GM21515 (cell line): ENCODE data around the gene SBNO2.

Experiments
- ATAC-seq: cut with Tn5 transposase; IDR thresholded peaks from one replicate; pipeline ENCODE4 v1.9.1; 2021; ENCODE audit not compliant: unreplicated experiment

The SBNO2 gene

DNA sequence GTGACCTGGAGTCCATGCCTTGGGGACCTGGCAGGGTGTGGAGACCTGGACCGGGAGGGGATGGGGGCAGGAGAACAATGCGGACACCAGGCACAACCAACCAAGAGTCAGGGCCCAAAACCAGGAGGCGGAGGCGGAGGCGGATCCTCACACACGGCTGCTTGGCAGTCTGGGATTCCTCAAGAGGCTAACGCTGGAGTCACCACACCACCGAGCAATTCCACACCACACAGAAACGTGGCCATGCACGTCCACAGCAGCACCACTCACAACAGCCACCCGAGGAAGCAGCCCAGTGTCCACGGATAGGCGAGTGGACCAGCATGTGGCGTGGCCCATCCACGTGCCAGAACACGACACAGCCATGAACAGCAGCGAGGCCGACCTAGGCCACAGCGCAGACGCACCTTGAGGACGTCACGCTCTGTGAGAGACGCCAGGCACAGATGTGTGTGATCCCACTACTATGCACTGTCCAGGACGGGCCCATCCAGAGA lies 17.7 kb downstream of the SBNO2 start:
- ATAC-seq: no peak

DNA sequence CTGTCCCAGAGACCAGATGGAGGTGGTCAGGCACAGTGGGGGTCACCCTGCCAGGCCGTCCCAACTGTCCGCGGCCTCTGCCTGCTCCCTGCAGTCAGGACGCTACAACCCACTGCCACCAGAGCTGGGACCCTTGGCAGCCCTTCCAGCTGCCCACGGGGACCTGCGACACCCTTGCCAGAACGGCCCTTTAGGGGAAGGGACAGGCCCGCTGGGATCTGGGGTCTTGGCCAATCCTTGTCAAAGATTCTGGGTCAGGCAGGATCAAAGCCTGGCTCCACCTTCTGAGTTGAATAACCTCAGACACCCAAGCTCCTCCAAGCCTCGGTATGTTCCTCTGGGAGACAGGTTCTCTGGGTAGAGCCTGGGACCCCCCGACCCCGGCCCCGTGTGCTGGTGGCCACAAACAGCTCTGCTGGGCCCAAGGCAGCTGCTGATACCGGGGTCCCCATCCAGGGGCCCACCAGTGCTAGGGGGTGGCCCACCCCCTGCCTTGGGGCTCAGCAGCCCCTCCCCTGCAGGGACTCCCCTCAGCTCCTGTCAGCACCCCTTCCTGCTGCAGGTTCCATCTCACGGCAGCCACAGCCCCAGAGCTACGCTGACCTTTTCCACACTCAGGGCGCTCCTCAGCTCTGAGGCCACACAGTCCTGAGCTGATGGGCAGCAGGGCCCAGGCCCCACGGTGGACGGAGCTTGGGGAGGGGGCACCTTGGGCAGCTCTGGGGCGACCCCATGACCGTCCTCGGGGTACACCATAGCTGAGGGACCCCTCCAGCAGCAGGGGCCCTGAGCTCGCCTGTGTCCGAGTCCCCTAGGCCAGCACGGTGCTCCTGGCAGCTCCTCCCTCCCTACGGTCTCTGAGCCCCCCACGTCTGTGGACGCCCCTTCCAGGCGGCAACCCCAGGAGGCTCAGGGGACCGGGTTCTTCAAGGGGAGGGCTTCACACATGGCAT lies 18.4 kb downstream of the SBNO2 start:
- no peak for ATAC-seq

DNA sequence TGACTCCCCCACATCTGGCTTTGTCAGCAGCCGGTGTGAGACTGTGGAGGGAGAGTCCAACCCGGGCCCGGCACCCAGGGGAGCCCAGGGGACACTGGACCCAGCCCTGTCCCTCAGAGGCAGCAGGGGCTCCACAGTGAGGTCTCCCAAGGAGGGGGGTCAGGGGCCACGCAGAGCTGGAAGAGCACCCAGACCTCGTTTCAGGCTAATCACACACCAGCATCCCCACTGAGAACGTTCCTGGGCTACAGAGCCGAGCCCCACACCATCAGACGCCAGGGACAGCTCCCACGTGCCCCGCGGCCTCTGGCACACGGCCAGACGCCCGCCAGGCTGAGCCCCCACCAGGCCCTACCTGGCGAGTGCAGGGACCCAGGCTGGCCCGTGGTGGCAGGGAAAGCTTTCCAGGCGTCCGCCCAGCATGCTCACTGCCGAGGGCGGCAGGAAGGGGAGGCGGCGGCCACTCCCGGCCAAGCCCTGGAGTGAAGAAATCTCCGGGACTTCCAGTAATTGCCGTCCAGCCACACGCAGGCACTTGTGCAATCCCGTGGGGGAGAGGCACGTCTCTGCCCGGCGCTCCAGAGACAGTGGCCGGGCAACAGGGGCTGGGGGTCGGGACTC lies 19.2 kb downstream of the SBNO2 start:
- ATAC-seq: no peak

DNA sequence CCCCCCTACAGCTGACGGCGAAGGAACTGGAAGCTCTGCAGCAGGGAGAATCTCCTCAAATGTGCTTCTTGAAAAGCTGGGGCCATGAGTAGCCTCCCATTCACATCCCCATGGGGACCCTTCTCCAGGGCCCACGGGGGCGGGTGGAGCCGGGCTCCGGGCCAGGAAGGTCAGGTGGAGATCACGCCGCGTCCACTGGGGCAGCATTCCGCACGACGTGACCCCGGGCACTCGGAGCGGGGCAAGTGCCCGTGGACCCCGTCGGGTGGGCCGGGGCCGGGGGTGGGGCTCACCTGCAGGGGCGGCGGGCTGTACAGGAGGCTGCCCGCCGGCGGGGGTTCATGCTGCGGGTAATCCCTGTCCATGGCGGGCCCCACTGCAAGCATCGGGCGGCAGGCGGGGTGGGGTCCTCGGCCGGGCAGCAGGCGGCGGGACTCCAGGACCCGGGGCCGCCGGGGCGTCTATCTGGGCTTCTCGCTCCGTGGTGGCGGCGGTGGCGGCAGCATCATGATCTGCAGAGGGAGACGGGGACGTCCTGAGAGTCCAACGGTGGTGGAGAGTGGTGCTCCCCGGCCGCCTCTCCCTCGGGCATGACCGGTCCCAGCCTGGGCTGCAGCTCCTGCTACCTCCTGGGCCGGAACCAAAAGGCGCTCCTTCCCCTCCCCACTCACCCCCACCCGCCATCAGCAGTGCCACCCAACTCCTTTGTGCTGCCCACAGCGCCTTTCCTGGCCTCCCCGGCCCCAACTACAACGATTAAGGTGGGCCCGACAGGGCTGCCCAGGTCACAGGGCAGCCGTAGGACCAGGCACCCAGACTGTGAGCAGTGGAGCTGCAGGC lies 20.0 kb downstream of the SBNO2 start:
- ATAC-seq: no peak

DNA sequence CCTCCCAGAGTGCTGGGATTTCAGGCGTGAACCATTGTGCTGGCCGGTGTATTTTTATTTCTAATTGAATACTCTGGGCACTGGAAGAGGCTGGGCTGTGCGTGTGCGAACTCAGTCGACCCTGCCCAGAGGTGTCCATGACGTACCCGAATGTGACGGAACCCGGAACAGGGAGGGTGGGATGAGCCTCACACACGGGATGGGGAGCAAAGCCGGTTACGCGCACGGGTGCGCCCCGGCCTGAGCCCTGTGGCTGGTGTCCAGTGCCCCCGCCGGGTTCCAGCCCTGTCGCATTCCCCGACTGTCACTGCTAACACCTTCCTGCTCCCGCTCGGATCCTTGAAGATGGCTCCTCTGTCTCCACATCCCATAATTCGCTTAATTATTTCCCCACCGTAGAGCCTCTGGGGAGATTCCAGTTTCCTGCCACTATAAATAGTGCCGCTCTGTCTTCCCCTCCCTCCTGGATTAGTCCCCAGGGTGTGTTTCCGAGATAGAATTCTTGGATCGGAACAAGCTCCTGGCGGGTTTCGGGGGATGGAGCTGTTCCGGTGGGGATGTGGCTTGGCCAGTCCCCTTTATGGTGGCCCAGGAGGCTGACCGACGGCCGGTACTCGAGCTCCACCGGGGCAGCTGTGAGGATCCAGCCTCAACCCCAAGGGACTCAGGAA lies 22.0 kb downstream of the SBNO2 start:
- ATAC-seq: no peak

DNA sequence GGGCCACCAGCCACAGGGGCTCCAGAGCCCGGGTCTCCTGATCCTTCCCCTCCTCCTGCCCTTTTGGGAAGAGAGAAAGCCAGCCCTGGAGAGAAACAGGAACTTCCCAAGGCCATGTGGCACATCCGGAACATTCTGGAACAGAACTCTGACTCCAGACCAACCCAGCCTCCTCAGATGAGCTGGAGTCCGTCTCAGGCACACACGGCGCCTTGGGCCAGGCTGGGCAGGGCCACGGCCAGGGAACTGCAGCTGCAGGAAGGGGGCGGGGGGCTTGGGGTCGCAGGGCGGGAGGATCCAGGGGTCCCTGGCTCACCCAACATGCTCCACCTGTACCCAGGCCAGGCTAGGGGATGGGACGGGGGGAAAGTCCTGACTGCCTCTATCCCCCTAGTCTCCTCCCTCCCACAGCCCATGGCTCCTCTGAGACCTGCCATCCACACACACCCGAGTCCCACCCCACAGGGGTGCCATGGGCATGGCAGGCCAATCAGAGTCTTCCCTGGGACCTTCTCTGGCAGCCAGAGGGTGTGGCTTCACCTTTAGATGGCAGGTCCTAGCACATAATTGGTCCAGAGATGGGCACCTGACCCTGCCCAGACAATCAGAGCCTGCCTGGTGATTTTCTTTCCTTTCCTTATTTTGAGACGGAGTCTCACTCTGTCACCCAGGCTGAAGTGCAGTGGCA lies 22.9 kb downstream of the SBNO2 start:
- no peak for ATAC-seq

DNA sequence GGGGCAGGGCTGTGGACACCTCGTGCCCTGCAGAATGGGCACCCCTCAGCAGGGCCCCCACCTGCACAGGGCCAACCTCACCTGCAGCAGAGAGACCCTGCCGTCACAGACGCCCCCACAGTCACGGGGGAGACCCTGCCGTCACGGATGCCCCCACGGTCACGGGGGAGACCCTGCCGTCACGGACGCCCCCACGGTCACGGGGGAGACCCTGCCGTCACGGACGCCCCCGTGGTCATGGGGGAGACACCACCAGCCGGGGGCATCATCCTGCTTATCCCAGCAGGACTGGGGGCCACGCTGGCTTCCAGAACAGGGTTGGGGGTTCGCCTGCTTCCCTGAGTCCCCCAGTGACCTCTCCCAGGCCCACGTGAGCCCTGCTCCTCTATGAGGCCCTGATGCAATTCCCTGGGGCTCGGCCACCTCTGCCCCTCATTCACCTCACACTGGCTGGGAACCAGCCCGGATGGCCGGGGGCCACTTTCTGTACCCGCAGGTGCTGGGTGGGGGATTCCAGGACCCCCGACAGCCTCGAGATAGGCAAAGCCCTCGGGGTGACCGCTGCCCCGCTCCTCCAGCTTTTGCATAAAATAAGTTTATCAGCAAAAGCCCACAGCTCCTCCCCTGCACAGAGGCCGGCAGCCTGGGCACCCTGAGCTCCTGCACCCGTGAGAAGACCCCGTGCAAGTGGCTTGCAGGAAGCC lies 23.6 kb downstream of the SBNO2 start:
- ATAC-seq: no peak

DNA sequence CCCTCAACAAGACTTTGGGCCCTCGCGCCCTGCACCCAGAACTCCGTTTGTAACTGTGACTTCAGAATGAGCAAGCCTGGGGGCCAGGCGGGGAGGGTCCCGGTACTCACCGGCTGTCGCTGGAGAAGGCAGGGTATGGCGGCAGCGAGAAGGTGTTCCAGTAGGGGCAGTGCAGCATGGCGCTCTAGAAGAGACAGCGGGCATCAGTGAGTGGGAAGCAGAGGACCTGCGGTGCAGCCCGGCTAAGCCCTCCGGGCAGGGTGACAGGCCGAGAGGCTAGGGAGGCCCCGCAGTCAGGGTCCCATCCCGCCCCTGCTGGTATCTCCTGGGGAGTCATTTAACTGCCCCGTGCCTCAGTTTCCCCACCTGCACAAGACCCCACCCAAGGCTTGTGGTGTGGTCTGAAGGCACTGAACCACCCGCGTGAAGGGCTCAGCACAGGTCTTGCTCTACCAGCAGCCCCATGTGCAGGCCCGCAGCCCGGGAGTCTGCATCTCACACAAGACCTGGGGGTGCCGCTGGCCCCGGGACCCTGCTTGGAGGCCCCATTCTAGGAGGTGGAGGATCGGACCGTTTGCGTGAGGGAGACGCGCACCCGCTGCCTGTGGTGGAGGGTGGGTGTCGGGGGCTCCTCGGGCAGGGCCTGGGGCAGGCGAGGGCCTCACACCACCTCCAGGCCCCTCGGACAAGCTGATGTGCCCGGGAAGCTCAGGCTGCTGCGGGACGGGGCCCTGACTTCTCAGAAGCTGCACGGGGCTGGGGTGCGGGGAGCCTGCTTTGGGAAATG lies 24.6 kb downstream of the SBNO2 start:
- ATAC-seq: no peak

DNA sequence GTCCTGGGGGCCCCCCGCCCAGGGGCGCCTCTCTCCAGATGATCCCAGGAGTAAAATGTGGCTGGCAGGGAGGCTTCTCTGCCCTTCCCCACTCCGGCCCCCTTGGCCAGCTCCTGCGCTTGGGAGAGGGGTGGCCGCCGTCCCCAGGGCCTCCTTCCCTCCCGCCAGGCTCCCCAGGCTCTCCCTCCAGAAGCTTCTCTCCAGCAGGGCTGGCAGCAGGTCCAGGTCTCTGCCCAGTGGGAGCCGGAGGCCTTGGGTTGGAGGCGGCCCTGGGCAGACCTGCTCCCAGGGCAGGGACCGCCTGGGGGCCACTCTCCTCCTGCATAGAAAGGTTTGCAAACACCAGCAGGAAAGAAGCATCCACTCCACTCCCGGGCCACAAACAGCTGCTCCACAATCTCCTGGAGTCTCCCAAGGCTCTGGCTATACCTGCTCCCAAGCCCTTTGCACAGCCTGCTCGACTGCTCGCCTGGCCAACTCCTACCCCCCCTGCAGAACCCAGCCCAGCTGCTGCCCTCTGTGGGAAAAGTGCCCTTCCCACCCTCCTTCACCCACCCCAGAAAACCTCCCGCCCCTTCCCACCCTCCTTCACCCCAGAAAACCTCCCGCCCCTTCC lies 26.0 kb downstream of the SBNO2 start:
- no peak for ATAC-seq

DNA sequence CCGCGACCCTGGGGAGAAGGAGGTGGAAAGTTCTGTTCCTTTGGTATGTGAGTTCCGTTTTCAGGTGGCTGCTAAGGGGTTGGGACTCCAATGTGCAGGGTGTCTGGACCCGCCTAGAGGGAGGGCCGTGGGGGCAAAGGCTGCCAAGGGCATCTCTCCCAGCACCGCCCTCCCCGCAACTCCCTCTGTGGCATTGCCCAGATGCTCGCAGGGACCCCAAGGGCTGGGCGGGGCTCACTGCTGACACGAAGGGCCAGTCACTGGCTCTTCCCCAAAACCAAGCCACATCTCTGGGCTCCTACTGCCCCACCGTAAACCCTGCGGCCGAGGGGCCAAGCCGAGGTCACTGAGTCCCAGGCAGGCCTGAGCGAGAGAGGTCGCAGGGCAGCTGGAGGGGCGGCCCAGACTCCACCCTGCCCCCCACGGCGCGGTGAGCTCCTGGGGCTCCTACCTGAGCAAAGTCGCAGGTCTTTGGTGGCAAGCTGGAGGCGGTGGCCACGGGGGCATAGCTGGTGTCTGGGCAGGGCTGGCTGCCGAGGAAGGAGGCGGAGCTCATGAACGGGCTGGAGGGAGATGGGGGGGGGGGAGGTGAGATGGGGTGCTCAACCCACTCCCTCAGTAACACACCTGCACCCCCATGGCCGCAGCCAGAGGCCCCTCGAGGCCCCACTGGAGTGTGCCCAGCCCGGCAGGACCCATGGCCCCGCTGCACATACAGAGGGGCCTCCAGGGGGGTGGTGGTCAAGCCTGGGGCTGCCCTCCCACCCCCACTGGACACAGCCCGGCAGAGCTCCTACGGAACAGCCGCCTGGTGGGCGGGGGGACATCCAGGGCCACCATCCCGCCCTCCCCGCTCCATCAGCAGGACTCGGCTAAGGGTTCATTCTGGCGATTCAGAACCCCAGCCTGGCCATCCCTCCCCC lies 26.9 kb downstream of the SBNO2 start:
- no peak for ATAC-seq

DNA sequence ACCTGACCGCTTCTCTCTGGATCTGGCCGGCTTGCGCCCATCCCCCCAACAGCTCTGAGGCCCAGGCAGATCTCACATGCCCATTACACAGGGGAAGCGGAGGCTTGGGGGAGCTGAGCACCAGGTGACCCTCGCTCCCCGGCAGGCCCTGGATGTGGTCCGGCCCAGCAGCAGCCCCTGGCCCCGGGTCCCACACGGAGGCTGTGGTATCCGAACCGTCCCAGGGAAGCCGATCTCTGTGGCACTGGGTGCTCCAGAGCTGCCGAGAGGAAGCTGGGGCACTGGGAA lies 27.7 kb downstream of the SBNO2 start:
- no peak for ATAC-seq

DNA sequence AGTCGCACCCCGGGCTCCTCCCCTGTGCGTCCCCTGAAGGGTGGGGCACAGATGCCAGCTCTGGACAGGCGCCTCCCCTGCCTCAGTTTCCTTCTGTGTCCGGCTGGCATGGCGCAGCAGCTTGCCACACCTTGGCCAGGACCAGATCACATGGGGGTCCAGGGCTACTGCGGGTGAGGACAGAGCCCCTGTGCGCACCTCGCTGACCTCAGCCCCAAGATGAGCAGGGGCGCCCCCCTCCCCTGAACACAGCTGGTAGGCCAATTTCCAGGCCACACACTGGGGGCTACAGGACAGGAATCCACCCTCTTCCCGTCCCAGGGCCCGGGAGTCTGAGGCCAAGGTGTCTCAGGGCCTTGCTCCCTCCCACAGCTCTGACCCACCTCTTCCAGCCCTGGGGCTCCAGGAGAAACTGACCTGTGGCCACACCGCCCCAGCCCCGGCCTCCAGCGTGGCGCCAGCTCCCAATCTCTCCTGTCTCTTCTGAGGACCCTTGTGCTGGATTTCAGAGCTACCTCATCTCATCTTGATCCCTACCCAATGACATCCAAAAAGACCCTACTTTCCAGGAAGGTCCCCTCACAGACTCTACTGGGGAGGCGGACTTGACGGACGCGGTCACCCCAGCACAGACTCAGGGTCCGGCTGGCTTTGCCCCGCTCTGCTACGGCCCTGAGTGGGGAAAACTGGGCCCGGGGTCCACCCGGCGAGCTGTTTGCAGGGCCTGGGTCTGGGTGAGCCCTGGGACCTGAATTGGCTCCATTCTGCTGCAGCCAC lies 28.2 kb downstream of the SBNO2 start:
- ATAC-seq: no peak

DNA sequence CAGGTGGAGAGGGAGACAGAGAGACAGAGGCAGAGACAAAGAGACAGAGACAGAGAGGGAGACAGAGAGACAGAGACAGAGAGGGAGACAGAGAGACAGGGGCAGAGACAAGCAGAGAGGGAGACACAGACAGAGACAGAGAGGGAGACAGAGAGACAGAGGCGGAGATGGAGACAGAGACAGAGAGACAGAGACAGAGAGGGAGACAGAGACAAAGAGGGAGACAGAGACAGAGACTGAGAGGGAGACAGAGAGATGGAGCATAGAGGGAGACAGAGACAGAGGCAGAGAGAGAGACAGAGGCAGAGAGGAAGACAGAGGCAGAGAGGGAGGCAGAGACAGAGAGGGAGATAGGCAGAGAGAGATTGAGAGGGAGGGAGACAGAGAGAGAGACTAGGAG lies 29.3 kb downstream of the SBNO2 start:
- no peak for ATAC-seq

DNA sequence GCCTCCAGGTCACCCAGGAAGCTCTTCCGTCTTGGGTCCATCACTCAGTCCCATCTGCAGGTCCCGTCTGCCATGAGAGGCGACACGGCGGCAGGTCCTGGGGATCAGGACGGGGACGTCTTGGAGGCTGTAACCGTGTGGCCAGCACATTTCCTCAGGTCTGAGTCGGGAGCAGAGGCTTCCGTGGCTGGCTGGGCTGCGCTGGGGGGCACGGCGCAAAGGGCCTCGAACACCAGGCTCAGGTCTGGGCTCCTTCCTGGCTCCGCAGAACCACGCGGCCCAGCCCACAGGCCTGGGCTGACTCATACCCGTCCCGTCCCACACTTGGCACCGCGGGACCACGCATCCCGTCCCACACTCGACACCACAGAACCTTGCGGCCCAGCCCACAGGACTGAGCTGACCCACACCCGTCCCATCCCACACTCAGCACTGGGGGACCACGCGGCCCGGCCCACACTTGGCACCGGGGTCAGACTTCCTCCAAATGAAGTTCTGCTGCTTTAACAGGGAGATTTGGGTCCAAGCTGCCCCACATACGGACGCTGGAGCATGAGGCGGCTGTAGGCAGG lies 30.2 kb downstream of the SBNO2 start:
- ATAC-seq: no peak

DNA sequence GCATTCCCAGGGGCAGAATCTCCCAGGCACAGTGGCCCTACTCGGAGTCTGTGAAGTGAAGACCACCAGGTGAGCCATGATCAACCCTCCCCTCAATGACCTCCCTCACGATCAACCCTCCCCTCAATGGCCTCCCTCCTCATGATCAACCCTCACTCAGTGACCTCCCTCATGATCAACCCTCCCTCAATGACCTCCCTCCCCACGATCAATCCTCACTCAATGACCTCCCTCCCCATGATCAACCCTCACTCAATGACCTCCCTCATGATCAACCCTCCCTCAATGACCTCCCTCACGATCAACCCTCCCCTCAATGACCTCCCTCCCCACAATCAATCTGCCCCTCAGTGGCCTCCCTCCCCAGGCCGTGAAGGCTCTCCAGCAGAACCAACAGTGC lies 32.1 kb downstream of the SBNO2 start:
- ATAC-seq: no peak

DNA sequence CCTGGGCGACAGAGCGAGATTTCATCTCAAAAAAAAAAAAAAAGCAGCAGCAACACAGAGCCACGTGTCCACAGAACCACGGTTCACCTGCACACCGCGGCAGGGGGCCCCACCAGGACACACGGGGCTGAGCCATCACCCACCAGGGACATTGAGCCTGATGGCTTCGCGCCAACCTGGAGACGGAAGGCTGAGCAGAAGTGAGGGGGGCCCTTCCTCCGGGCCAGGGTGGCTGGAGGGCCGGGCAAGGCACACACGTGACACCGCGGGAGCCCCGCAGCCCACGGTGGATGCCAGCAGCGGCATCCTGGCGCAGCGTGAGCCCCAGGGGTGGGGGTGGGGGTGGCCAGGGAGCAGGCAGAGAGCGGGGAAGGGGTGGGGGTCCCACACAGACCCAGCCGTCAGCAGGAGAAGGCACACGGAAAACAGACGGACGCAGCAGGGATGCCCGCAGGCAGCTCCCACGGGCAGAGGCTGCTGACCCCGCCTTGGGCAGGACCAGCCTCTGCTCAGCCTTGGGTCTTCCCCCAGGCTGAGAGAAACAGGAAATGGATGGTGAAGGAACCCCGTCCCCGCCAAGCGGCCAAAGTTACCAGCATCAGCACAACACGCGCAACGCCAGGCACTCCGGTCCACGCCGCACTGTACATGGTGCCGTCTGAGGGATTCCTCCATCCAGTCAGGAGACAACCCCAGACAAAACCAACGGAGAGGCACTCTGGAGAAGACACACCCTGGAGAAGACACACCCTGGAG lies 33.6 kb downstream of the SBNO2 start:
- no peak for ATAC-seq
